ENCODE measurements around the gene MVB12B.

- TF ChIP-seq REST (IDR thresholded peaks at IDR 0.05; ENCODE audit: insufficient replicate concordance, low read depth) (no peak), CTCF (IDR thresholded peaks at IDR 0.05; ENCODE audit: insufficient read depth, low read length) (no peak), POLR2AphosphoS5 (IDR thresholded peaks at IDR 0.05; ENCODE audit: low read depth) (no peak)
These were observed 49.9 kb downstream of the MVB12B start for GRCh38 chr9:126376311-126377175.
